Measurements from ENCODE around the gene OOSP3. TPM values are rescaled to one million over a fixed set of nuclear protein-coding genes. Genes with fewer than 3 reads are reported as not detected.

Gene OOSP3
- total RNA-seq, 4 donors from 2014 or later, result not detected

DNA sequence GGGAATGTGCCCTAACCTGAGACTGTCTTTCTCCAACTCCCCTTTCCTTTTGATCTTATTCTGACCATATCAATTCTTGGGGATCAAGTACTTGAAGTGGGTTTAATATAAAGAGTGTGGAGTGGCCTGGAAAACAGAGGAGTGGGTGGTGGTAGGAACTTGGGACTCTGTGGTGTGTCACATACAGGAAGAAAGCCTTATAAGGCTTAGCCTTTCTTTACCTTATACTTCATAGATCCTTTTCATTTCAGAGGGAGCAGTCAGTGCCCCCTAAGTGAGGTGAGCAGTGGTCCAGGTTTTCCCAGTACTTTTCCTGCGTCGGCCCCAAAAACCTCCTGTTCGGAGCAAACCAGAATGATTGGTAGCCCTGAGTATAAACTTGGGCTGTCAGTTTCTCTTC is 60.1 kb downstream of the OOSP3 start:
- ATAC-seq (no peak), DNase-seq (no peak)
- intact Hi-C loops (cut with DNase I; ENCODE audit: low total_unique reads), result no loop called here
- Histone ChIP-seq H3K36me3 (no peaks in the 10 kb centered on the region), H3K4me3 (no peak overlapping the region), H3K9me3 (no peaks in the 10 kb centered on the region), H3K27me3 (no peaks in the 10 kb centered on the region), H3K4me1 (no peaks in the 10 kb centered on the region), H3K27ac (no peak overlapping the region)
- in situ Hi-C loops (cut with MboI; ENCODE audit: low sequenced_read_pairs in 4 of 4), result no loop called here
- no peak for TF ChIP-seq POLR2A (IDR thresholded peaks at IDR 0.05)
- TF ChIP-seq, protein P1, sequence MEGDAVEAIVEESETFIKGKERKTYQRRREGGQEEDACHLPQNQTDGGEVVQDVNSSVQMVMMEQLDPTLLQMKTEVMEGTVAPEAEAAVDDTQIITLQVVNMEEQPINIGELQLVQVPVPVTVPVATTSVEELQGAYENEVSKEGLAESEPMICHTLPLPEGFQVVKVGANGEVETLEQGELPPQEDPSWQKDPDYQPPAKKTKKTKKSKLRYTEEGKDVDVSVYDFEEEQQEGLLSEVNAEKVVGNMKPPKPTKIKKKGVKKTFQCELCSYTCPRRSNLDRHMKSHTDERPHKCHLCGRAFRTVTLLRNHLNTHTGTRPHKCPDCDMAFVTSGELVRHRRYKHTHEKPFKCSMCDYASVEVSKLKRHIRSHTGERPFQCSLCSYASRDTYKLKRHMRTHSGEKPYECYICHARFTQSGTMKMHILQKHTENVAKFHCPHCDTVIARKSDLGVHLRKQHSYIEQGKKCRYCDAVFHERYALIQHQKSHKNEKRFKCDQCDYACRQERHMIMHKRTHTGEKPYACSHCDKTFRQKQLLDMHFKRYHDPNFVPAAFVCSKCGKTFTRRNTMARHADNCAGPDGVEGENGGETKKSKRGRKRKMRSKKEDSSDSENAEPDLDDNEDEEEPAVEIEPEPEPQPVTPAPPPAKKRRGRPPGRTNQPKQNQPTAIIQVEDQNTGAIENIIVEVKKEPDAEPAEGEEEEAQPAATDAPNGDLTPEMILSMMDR (IDR thresholded peaks at IDR 0.05 in 4 of 5, conservative IDR thresholded peaks at IDR 0.05 in 1 of 5), result no peak

DNA sequence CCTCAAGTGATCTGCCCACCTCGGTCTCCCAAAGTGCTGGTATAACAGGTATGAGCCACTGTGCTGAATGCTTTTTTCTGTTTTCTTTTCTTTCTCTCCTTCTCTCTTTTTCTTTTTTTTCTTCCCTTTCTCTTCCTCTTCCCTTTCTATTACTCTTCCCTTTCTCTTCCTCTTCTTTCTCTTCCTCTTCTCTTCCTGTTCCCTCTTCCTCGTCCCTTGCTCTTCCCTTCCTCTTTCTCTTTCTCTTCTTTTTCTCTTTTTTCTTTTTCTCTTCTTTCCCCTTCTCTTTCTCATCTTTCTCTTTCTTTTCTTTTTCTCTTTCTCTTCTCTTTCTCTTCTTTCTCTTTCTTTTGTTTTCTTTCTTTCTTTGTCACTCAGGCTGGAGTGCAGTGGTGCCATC is 60.9 kb downstream of the OOSP3 start:
- TF ChIP-seq, protein P1 (IDR thresholded peaks at IDR 0.05 in 4 of 5, conservative IDR thresholded peaks at IDR 0.05 in 1 of 5), result no peak
- no peak for TF ChIP-seq POLR2A (IDR thresholded peaks at IDR 0.05)
- intact Hi-C loops (cut with DNase I; ENCODE audit: low total_unique reads), result no loop called here

DNA sequence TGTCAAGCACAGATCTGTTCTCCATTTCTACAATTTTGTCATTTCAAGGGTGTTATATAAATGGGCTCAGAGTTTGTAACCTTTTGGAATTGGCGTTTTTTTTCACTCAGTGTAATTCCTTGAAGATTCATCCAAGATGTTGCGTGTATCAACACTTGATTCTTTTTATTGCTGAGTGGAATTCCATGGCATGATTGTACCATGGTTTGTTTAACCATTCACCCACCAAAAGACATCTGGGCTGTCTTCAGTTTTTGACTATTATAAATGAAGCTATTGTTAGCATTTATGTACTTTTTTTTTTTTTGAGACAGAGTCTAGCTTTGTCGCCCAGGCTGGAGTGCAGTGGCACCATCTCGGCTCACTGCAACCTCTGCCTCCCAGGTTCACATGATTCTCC is 62.5 kb downstream of the OOSP3 start:
- DNase-seq (no peak), ATAC-seq (no peak)
- Histone ChIP-seq H3K4me3 (no peak overlapping the region), H3K27ac (no peak overlapping the region), H3K9me3 (no peaks in the 10 kb centered on the region), H3K36me3 (no peaks in the 10 kb centered on the region), H3K27me3 (no peaks in the 10 kb centered on the region), H3K4me1 (no peaks in the 10 kb centered on the region)
- intact Hi-C loops (cut with DNase I; ENCODE audit: low total_unique reads) (no loop called here), in situ Hi-C loops (cut with MboI; ENCODE audit: low sequenced_read_pairs in 4 of 4) (no loop called here)
- TF ChIP-seq, protein P1 (IDR thresholded peaks at IDR 0.05 in 4 of 5, conservative IDR thresholded peaks at IDR 0.05 in 1 of 5), result no peak
- no peak for TF ChIP-seq POLR2A (IDR thresholded peaks at IDR 0.05)

More for the DNA sequence above, 60.9 kb downstream of the OOSP3 start:
- H3K36me3 ChIP-seq, result no peaks in the 10 kb centered on the region
- no peak overlapping the region for H3K4me3 ChIP-seq
- no peak overlapping the region for H3K27ac ChIP-seq
- no peaks in the 10 kb centered on the region for H3K9me3 ChIP-seq
- no peaks in the 10 kb centered on the region for H3K27me3 ChIP-seq
- no peak for ATAC-seq
- in situ Hi-C loops (cut with MboI; ENCODE audit: low sequenced_read_pairs in 4 of 4), result no loop called here
- H3K4me1 ChIP-seq, result no peaks in the 10 kb centered on the region
- DNase-seq, result no peak

DNA sequence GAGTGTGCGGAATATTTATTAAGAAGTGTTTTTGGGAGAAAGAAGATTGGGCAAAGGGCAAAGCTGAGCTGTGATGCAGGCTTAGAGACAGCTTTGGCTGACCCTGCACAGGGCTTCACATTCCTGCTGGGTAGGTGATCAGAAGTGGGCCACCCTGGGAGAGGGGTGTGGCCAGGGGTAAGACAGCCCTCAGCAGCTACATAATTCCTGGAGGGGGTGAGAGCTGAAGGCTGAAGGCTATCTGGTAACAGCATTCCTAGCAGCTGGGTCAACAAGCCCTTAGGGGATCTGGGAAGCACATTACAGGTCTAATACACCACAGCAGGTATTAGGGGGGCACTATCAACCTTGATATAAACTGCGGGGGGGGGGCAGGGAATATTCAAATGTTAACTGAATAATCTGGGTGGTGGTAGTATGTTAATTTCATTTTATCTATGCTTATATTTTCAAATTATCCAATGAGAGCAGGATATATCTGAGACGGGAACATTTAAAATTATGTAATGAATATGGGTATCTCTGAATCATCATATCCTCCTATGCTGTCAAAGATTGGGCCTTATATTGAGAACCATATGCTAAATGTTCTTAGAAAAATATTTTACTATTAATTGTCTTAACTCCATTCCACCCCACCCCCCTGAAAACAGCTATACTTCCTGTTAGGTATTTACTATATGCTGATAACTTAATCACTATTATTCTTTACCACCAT is 65.6 kb downstream of the OOSP3 start:
- Histone ChIP-seq H3K36me3 (no peaks in the 10 kb centered on the region), H3K4me1 (no peaks in the 10 kb centered on the region), H3K27me3 (no peaks in the 10 kb centered on the region), H3K4me3 (no peak overlapping the region), H3K27ac (no peak overlapping the region), H3K9me3 (no peaks in the 10 kb centered on the region)
- no peak for DNase-seq
- in situ Hi-C loops (cut with MboI; ENCODE audit: low sequenced_read_pairs in 4 of 4) (no loop called here), intact Hi-C loops (cut with DNase I; ENCODE audit: low total_unique reads) (no loop called here)
- ATAC-seq, result no peak
- TF ChIP-seq, protein P1 (IDR thresholded peaks at IDR 0.05 in 4 of 5, conservative IDR thresholded peaks at IDR 0.05 in 1 of 5), result no peak
- no peak for TF ChIP-seq POLR2A (IDR thresholded peaks at IDR 0.05)

DNA sequence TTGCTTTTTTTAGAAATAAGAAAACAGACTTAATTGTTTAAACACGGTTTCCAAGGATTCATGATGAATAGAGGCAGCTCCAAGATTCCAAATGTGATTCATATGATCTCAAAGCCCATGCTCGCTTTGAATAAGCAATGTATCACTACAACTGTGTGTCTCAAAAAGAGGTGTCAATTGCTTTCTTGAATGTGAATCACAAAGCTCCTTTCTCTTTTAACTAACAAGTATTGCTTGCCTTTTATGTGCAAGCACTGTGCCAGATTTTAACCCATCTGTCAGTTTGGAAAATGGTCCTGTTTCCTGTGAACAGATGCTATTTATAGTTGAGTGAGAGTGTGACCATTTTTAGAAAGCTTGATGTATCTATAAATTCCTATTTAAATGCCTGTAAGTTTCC is 66.1 kb downstream of the OOSP3 start:
- in situ Hi-C loops (cut with MboI; ENCODE audit: low sequenced_read_pairs in 4 of 4), result no loop called here
- no peaks in the 10 kb centered on the region for H3K27me3 ChIP-seq
- ATAC-seq (no peak), DNase-seq (no peak)
- H3K9me3 ChIP-seq, result no peaks in the 10 kb centered on the region
- intact Hi-C loops (cut with DNase I; ENCODE audit: low total_unique reads), result no loop called here
- no peaks in the 10 kb centered on the region for H3K36me3 ChIP-seq
- no peaks in the 10 kb centered on the region for H3K4me1 ChIP-seq
- TF ChIP-seq, protein P1 (IDR thresholded peaks at IDR 0.05 in 4 of 5, conservative IDR thresholded peaks at IDR 0.05 in 1 of 5), result no peak
- TF ChIP-seq POLR2A (IDR thresholded peaks at IDR 0.05), result no peak
- no peak overlapping the region for H3K4me3 ChIP-seq
- no peak overlapping the region for H3K27ac ChIP-seq
